ENCODE results near the gene SLC35G6.
"Not testable (repeated sequence)": the region's sequence is repeated elsewhere in the genome, so short reads cannot be mapped to it uniquely, and the experiment has no call there.

The SLC35G6 gene

GRCh38 chr17:7460850-7461660 lies 20.2 kb upstream of the SLC35G6 start:
- DNase-seq (ENCODE audit: low read depth), result no peak

- no peak for DNase-seq (ENCODE audit: low read depth)
These were observed 18.5 kb upstream of the SLC35G6 start for GRCh38 chr17:7462474-7463371.

DNA sequence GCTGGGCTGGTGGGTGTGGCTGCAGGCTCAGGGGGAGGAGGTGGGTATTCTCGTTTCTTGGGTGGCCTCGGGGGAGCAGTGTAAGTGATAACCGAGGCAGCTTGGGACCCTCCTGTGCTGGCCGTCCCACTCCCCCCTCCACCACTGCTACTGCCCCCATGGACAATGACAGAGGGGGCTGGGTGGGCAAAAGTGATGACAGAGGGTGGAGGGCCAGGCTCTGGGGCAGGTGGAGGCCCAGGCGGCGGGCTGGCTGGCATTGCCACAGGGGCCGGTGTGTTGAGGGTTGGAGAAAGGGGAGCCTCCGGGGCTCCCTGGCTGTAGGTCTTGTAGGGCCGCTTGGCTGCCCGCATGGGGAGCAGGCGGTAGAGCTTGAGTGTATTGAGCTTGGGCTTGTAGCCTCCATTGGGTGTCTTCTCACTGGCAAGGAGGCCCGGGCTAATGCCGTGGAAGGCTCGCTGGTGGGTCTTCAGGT lies 17.8 kb upstream of the SLC35G6 start:
- no peak for DNase-seq (ENCODE audit: low read depth)

GRCh38 chr17:7464081-7464480 lies 17.2 kb upstream of the SLC35G6 start:
- DNase-seq (ENCODE audit: low read depth), result no peak

- no peak for DNase-seq (ENCODE audit: low read depth)
These were observed 15.5 kb upstream of the SLC35G6 start for GRCh38 chr17:7465597-7466275.

DNA sequence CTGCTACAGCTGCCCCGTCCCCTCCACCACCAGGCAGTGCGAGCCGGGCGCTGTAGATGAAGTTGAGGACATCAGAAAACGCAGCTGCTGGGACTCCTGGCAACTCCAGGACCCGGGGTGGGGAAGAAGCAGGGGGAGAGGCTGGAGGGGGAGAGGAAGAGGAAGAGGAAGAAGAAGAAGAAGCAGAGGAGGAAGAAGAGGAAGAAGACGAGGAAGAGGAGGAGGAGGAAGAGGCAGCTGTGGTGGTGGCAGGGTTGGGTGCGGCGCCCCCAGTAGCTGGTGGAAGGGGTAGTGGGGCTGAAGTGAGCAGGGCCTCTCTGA lies 15.0 kb upstream of the SLC35G6 start:
- no peak for DNase-seq (ENCODE audit: low read depth)

DNA sequence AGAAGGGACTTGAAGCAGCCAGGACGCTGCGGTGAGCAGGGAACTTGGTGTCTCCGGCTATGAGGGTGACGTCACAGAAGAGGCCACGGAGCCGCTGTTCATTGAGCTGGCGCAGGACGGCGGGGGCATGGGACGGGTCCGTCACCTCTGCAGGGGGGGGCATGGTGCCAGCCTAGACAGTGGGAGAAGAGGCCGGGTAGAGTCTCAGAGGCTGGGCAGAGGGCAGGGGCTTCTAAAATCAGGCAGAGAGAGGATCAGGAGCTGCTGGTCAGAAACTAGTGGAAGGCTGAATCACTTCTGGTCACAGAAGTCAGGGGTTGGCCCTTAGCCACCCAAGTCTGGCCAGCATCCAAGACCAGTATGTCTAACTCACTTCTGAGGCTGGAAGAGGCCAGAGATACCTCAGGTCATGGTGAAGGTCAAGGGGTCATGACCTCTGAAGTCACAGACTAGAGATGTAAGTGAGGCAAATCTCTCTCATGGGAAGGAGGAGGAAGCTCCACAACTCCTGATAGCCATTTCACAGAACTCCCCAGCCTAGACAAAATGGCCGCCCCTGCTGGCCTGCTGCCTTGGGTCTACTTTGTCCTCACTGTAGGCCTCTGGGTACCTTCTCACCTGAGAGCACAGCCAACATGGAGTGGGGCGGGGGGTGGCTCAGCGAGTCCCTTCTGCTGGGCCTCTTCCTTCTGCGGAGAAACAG lies 14.5 kb upstream of the SLC35G6 start:
- no peak for DNase-seq (ENCODE audit: low read depth)

DNA sequence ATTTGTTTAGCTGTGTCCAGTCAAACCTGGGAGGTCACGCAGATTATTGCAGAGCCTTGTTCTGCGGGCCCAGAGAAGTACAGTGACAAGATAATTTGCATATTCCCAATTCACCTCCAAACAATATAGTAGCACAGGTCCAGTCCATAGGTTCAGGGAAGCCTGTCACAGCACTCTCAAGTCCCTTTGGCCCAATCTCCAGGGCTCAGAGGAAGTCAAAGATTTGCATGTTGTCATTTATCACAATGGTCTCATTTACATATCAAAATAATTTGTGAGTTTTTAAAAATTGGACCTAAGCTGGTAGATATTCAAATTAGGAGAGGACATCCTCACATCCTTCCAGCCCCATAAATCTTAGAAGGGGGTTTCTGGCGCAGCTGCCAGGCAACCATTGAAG lies 13.7 kb upstream of the SLC35G6 start:
- DNase-seq (ENCODE audit: low read depth), result no peak

- DNase-seq (ENCODE audit: low read depth), result no peak
These were observed 13.0 kb upstream of the SLC35G6 start for GRCh38 chr17:7468290-7468689.

DNA sequence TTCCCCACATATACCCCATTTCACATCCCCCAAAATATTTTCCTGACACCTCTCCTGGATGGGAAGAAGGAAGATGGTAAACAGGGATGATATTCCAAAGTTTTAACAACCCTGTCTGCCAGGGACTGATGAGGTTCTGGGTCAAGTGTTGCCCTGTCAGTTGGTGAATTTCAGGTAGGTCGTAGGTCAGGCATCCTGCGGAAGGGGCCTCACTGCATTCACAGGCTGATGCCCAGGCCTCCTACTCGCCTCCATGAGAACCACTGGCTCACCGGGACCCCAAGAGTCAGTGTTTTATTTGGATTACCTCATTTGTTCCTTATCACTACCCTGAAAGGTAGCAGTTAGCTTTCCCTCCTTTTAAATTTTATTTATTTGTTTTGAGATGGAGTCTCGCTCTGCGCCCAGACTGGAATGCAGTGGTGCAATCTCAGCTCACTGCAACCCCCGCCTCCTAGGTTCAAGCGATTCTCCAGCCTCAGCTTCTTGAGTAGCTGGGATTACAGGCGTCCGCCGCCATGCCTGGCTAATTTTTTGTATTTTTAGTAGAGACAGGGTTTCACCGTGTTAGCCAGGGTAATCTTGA lies 12.3 kb upstream of the SLC35G6 start:
- no peak for DNase-seq (ENCODE audit: low read depth)

- DNase-seq (ENCODE audit: low read depth), result not testable (repeated sequence)
These were observed 11.4 kb upstream of the SLC35G6 start for GRCh38 chr17:7469843-7470242.

DNA sequence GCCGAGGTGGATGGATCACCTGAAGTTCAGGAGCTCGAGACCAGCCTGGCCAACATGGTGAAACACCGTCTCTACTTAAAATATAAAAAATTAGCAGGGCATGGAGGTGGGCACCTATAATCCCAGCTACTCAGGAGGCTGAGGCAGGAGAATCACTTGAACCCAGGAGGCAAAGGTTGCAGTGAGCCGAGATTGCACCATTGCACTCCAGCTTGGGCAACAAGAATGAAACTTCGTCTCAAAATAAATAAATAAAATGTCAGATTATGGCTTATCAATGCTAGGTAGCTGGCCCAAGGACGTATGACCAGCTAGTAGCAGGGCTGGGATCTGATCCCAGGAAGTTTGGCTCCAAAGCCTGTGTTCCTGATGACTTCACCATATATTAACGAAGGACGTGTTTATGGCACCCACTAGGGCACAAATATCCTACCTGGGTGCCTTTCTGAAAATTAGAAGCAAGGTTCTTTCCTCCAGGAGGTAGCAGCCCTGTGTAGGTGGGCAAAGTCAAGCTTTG lies 10.7 kb upstream of the SLC35G6 start:
- not testable (repeated sequence) for DNase-seq (ENCODE audit: low read depth)

GRCh38 chr17:7471729-7472128 lies 9.5 kb upstream of the SLC35G6 start:
- no peak for DNase-seq (ENCODE audit: low read depth)

- DNase-seq (ENCODE audit: low read depth), result not testable (repeated sequence)
These were observed 6.5 kb upstream of the SLC35G6 start for GRCh38 chr17:7474767-7475166.

DNA sequence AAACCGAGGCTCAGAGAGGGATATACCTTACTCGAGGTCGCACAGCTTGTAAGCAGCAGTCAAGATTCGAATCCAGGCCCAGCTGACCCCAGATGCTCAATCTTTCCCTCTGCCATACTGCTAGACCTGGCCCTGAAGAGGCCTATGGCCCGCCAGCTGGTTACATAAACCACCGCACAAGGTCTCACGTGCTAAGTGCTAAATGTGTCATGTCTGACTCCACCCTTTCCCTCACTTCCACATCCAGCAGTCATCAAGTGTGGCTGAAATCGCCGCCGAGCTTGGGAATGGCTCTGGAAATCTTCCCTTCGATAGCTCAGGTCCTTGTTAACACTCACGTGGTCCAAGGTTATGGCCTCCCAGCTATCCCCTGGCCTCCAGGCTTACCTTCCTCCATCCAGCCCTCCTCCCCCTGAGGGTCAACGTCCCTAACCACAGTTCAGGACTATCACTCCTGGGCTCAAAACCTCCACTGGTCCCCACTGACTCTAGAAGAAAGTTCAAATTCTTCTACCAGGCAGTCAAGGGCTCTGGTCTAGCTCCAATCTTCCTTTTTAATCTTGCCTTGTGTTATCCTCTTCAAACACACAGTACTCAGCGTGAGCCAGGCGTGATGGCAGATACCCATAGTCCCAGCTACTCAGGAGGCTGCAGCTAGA lies 5.4 kb upstream of the SLC35G6 start:
- DNase-seq (ENCODE audit: low read depth), result no peak

GRCh38 chr17:7476494-7476893 lies 4.8 kb upstream of the SLC35G6 start:
- no peak for DNase-seq (ENCODE audit: low read depth)

DNA sequence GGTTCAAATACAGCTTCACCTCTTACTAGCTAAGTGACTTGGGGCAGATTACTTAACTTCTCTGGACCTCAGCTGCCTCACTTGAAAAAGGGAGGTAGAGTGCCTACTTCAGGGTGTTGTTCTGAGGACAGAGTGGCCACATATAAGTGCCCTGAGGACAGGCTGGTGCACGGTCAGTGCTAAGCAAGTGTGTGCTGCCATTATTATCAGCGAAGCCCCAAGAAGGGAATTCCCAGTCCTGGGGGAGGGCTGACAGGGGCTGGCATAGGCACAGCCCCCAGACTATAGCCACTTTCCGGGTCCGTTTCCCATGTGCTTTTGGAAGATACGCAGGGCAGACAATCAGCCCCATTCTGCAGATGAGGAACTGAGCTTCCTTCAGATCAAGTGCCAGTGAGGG lies 4.3 kb upstream of the SLC35G6 start:
- DNase-seq (ENCODE audit: low read depth), result no peak

DNA sequence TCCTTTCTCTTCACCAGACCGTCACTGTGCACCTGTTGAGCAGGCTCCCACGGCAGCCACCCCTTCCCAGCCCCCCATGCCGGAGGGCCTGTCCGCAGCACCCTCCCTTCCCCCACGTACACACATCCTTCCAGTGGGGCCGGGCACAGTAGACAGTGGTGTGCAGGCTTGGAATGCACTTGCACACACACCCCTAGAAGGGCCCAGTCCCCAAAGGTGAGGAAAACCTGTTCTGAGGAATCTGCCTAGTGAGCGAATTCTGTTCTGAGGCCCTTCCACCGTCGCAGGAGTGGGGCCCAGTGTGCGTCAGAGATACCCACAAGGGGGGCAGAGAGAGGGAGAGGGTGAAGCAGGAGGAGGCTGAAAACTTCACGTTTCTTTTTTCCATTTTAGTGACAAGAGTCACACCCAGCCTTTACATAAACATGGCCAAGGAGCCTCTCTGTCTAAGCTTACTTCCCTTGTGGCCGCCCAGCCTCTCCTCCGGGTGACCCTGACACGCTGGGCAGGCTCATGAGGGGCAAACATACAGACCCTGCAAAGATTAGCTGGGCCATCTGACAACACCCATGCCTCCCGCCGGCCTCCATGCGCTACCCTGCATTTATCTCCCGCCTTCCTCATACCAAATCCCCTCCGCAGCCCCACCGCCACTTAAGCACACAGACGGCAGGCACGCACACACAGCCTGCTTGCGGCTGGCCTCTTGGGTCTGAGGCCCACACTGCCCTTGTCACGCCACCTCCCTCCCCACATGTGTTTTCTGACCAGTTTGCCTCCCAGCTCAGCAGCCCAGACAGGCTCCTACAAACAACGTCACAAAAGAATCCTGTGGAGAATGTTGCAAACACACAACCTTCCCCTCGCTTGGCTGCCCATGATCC lies 3.6 kb upstream of the SLC35G6 start:
- DNase-seq (ENCODE audit: low read depth), result no peak

GRCh38 chr17:7478276-7479212 lies 2.7 kb upstream of the SLC35G6 start:
- no peak for DNase-seq (ENCODE audit: low read depth)
